Progenitor cell of endocrine pancreas (in vitro differentiated cells): ENCODE measurements around the gene LRSAM1. TPM values are rescaled to one million over a fixed set of nuclear protein-coding genes. Genes with fewer than 3 reads are reported as not detected.
"Not testable (repeated sequence)": the region's sequence is repeated elsewhere in the genome, so short reads cannot be mapped to it uniquely, and the experiment has no call there.

Experiments used
- DNase-seq: peaks from one replicate; pipeline ENCODE4 v3.0.0; 2021; ENCODE audit warnings: low spot score; ENCODE audit not compliant: unreplicated experiment
- H3K27ac Mint-ChIP-seq: 2 replicates; pipeline ENCODE4 v1.8.0; 2021; ENCODE audit warnings: mild to moderate bottlenecking, moderate library complexity, mixed read lengths
- H3K27me3 Mint-ChIP-seq: 2 replicates; pipeline ENCODE4 v1.8.0; 2021; ENCODE audit warnings: mixed read lengths
- H3K36me3 Mint-ChIP-seq: 2 replicates; pipeline ENCODE4 v1.8.0; 2022; ENCODE audit warnings: mixed read lengths; ENCODE audit not compliant: insufficient read depth
- H3K4me1 Mint-ChIP-seq: 2 replicates; pipeline ENCODE4 v1.8.0; 2021; ENCODE audit warnings: low read depth, mixed read lengths
- H3K4me3 Mint-ChIP-seq: 2 replicates; pipeline ENCODE4 v1.8.0; 2021; ENCODE audit warnings: low read depth, mild to moderate bottlenecking, moderate library complexity, mixed read lengths
- H3K9me3 Mint-ChIP-seq: 2 replicates; pipeline ENCODE4 v1.8.0; 2021; ENCODE audit warnings: low read depth, mixed read lengths
- CTCF ChIP-seq: fragments of 200-600 bp; sonication (generic); IDR thresholded peaks from one replicate; pipeline ENCODE4 v1.5.0; 2021; ENCODE audit warnings: antibody characterized with exemption, mild to moderate bottlenecking; ENCODE audit not compliant: unreplicated experiment
- total RNA-seq: library from RNA; stranded (reverse); gene quantifications from 2 replicates; pipeline ENCODE4 v1.2.1, GENCODE V29; 2021

The LRSAM1 gene
- total RNA-seq, 1 donor from 2014 or later: 28.5 TPM

DNA sequence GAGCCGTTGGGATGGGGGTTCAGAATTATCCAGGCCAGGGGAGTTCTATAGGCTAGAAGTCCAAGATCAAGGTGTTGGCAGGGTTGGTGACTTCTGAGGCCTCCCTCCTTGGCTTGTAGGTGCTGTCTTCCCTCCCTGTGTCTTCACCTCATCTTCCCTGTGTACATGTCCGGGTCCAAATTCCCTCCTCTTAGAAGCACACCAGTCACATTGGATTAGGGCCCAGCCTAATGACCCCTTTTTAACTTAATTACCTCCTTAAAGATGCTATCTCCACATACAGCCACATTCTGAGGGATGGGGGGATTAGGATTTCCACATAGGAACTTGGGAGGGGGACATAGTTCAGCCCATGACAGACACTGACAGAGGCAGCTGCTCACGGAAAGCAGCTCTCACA, 12.1 kb downstream of the LRSAM1 start:
- Mint-ChIP-seq H3K27me3 (no peaks in the 10 kb centered on the region), H3K27ac (peak overlapping the region; percentile 62), H3K4me1 (no peaks in the 10 kb centered on the region), H3K4me3 (no peak overlapping the region), H3K9me3 (no peaks in the 10 kb centered on the region), H3K36me3 (peaks cover 17% of the 10 kb centered on the region)
- DNase-seq: no peak
- no peak for TF ChIP-seq CTCF

GRCh38 chr9:127463911-127464310, 12.6 kb downstream of the LRSAM1 start:
- Mint-ChIP-seq H3K9me3 (no peaks in the 10 kb centered on the region), H3K27me3 (no peaks in the 10 kb centered on the region), H3K27ac (no peak overlapping the region), H3K4me1 (no peaks in the 10 kb centered on the region), H3K36me3 (peaks cover 17% of the 10 kb centered on the region), H3K4me3 (no peak overlapping the region)
- DNase-seq: no peak
- no peak for TF ChIP-seq CTCF

GRCh38 chr9:127466407-127466917, 15.2 kb downstream of the LRSAM1 start:
- not testable (repeated sequence) for H3K4me3 Mint-ChIP-seq

DNA sequence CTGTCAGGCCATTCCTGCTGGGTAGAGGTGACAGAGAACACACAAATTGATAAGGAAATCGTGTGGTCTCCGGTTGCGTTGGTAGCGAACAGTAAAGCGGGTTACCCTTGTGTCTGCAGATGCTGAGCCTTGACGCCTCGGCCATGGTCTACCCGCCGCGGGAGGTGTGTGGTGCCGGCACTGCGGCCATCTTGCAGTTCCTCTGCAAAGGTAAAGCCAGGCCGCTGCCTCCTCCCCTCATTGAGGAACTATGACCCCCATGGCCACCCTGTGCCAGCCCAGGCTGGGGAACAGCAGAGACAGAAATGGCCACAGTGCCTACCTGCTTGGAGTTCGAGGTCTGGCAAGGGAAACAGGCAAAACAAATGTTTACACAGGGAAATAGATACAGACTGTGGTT, 16.3 kb downstream of the LRSAM1 start:
- Mint-ChIP-seq H3K36me3 (peaks cover 18% of the 10 kb centered on the region), H3K27ac (no peak overlapping the region), H3K4me3 (no peak overlapping the region), H3K4me1 (no peaks in the 10 kb centered on the region), H3K27me3 (no peaks in the 10 kb centered on the region), H3K9me3 (no peaks in the 10 kb centered on the region)
- DNase-seq: no peak
- TF ChIP-seq CTCF: no peak

More at GRCh38 chr9:127466407-127466917, 15.2 kb downstream of the LRSAM1 start:
- DNase-seq, H3K27ac Mint-ChIP-seq, H3K27me3 Mint-ChIP-seq, H3K9me3 Mint-ChIP-seq, H3K4me1 Mint-ChIP-seq: not testable (repeated sequence)
- H3K36me3 Mint-ChIP-seq: peaks cover 21% of the 10 kb centered on the region

DNA sequence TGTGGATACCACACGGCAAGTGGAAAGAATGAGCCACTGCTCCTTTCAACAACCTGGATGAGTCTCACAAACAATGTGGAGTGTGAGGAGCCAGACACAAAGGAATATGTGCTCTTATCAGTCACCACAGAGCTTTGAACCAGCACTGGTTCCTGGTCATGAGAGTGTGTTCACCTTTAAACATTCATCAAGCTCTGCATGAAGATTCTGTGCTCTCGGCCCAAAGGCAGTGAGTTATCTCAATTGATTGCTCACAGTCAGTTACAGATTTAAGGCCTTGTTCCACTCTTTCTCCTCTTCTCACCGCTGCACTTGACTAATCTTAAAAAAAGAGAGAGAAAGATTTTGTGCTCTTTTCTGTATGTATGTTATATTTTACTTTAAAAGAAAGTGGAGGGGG, 19.4 kb downstream of the LRSAM1 start:
- H3K27me3 Mint-ChIP-seq: no peaks in the 10 kb centered on the region
- H3K4me1 Mint-ChIP-seq: no peaks in the 10 kb centered on the region
- no peaks in the 10 kb centered on the region for H3K9me3 Mint-ChIP-seq
- H3K4me3 Mint-ChIP-seq: no peak overlapping the region
- H3K36me3 Mint-ChIP-seq: peaks cover 25% of the 10 kb centered on the region
- H3K27ac Mint-ChIP-seq: peak overlapping the region; percentile 59
- TF ChIP-seq CTCF: no peak
- DNase-seq: no peak

- Mint-ChIP-seq H3K4me1 (no peaks in the 10 kb centered on the region), H3K27ac (no peak overlapping the region), H3K36me3 (peaks cover 20% of the 10 kb centered on the region), H3K9me3 (no peaks in the 10 kb centered on the region), H3K27me3 (no peaks in the 10 kb centered on the region), H3K4me3 (no peak overlapping the region)
- TF ChIP-seq CTCF: no peak
- no peak for DNase-seq
These were observed 22.2 kb downstream of the LRSAM1 start for GRCh38 chr9:127473501-127473900.
